Lung (tissue), 12 donors: ENCODE results near the gene FAM131A. TPM values are rescaled to one million over a fixed set of nuclear protein-coding genes. Genes with fewer than 3 reads are reported as not detected.
A peak's percentile ranks its signal among the peaks of the same experiment; 100 is the strongest.

ENCODE experiments used
- ATAC-seq: fragments of 200-7000 bp; cut with Tn5 transposase; one replicate; pipeline ENCODE4 v1.9.1; 2020; ENCODE audit warnings: moderate number of reproducible peaks; ENCODE audit not compliant: insufficient read depth, low FRiP score
- DNase-seq, 3 donors: peaks; one replicate each; pipeline ENCODE4 v3.0.0-alpha.2; 2013 to 2017
- H3K27ac ChIP-seq, 2 donors: one replicate each; pipeline ENCODE4 v1.5.1; 2013; ENCODE audit warnings: mild to moderate bottlenecking in 2 of 2, moderate library complexity in 2 of 2, control low read depth in 1 of 2, inconsistent platforms in 1 of 2, low read depth in 1 of 2, low read length in 1 of 2
- H3K27me3 ChIP-seq, 3 donors: one replicate each; pipeline ENCODE4 v1.5.1; 2013; ENCODE audit warnings: low read length in 2 of 3; ENCODE audit not compliant: control insufficient read depth in 3 of 3, insufficient read depth in 3 of 3
- H3K36me3 ChIP-seq, 4 donors: one replicate each; pipeline ENCODE4 v1.5.1; 2013; ENCODE audit warnings: low read length in 4 of 4, mild to moderate bottlenecking in 1 of 4, moderate library complexity in 1 of 4; ENCODE audit not compliant: control insufficient read depth in 4 of 4, insufficient read depth in 4 of 4
- H3K4me1 ChIP-seq, 5 donors: one replicate each; pipeline ENCODE4 v1.5.1; 2013; ENCODE audit warnings: low read length in 5 of 5, mild to moderate bottlenecking in 2 of 5, moderate library complexity in 1 of 5; ENCODE audit not compliant: control insufficient read depth in 5 of 5, insufficient read depth in 5 of 5
- H3K4me3 ChIP-seq: one replicate; pipeline ENCODE4 v1.5.1; 2013; ENCODE audit warnings: mild to moderate bottlenecking, control low read depth, moderate library complexity
- H3K9ac ChIP-seq, 2 donors: one replicate each; pipeline ENCODE4 v1.5.1; 2013; ENCODE audit warnings: low read length in 2 of 2, control low read depth in 1 of 2; ENCODE audit not compliant: insufficient read depth in 1 of 2
- H3K9me3 ChIP-seq, 4 donors: one replicate each; pipeline ENCODE4 v1.5.1; 2013; ENCODE audit warnings: low read length in 3 of 4, mild to moderate bottlenecking in 1 of 4, moderate library complexity in 1 of 4; ENCODE audit not compliant: control insufficient read depth in 4 of 4, insufficient read depth in 3 of 4
- CTCF ChIP-seq: IDR thresholded peaks from 2 replicates; pipeline ENCODE4 v1.5.1; 2012; ENCODE audit warnings: mild to moderate bottlenecking; ENCODE audit errors: control extremely low read depth, extremely low read depth
- WGBS, 2 donors: extraction: QIAGEN DNeasy Blood & Tissue Kit; methylation state at CpG; one replicate each; pipeline ENCODE4 v1.1.7; 2013; 5-methylcytosine and 5-hydroxymethylcytosine counted together
- polyA plus RNA-seq, 2 donors: library from polyadenylated mRNA; stranded (reverse); fragments of 200-250 nt; gene quantifications; one replicate each; pipeline ENCODE4 v1.2.1, GENCODE V29; 2013
- total RNA-seq, 2 donors: library from RNA; depleted of rRNA in 1 of 2; stranded (reverse); fragments of >200 nt in 1 of 2; gene quantifications; one replicate each; pipeline ENCODE4 v1.2.1, GENCODE V29; 2014 to 2021
- donor health status: control.
- donor health status: control.
- donor health status: Bipolar disorder and iron deficiency.
- donor health status: healthy.
- donor health status: DM: yes; HTN: yes; CAD: no.

FAM131A gene
- total and polyA plus RNA-seq, 4 donors, result 12.9 to 21.4 (median 15.7) TPM

- H3K27ac ChIP-seq, result peak overlapping the region in 1 of 2 donors; percentile 0
- no peak overlapping the region for H3K4me3 ChIP-seq
- no peak for TF ChIP-seq CTCF
- peaks cover 0 to 19% (median 5%) of the 10 kb centered on the region in 3 donors for H3K27me3 ChIP-seq
- H3K9ac ChIP-seq, result peak overlapping the region in 1 of 2 donors; percentile 55
- ATAC-seq, result no peak
- H3K9me3 ChIP-seq, result peaks cover 0 to 5% (median 0%) of the 10 kb centered on the region in 4 donors
- no peaks in the 10 kb centered on the region for H3K36me3 ChIP-seq
- peaks cover 0 to 37% (median 2%) of the 10 kb centered on the region in 5 donors for H3K4me1 ChIP-seq
- WGBS, 2 donors, result 84 to 88% methylated on average over 10 of the region's 10 CpGs
- peak in 1 of 3 donors; percentile 17 for DNase-seq
Measured at GRCh38 chr3:184378651-184379357, 41.4 kb downstream of the FAM131A start.

GRCh38 chr3:184379358-184380184, 42.2 kb downstream of the FAM131A start, which contains the start of gene CHRD:
Gene CHRD (plus strand): TSS chr3:184380054. CDS start chr3:184380319, 265 bp downstream.
- 14 to 44% methylated on average over 22 to 63 of the region's 71 CpGs for WGBS, 2 donors
- peaks cover 0 to 37% (median 2%) of the 10 kb centered on the region in 5 donors for H3K4me1 ChIP-seq
- no peak for TF ChIP-seq CTCF
- peak within 1 kb of the TSS in 1 of 2 donors; percentile 0 for H3K27ac ChIP-seq
- H3K9ac ChIP-seq, result peak within 1 kb of the TSS in 1 of 2 donors; percentile 55
- DNase-seq, result peak; percentile 48 to 67 (median 63)
- peaks cover 0 to 19% (median 5%) of the 10 kb centered on the region in 3 donors for H3K27me3 ChIP-seq
- H3K4me3 ChIP-seq, result peak within 1 kb of the TSS; percentile 25
- no peak for ATAC-seq
- H3K9me3 ChIP-seq, result peaks cover 0 to 5% (median 0%) of the 10 kb centered on the region in 4 donors
- no peaks in the 10 kb centered on the region for H3K36me3 ChIP-seq

GRCh38 chr3:184380185-184380626, 42.8 kb downstream of the FAM131A start:
- DNase-seq (peak; percentile 81 to 88 (median 86)), ATAC-seq (no peak)
- peaks cover 0 to 37% (median 2%) of the 10 kb centered on the region in 5 donors for H3K4me1 ChIP-seq
- H3K27ac ChIP-seq, result no peak overlapping the region
- H3K4me3 ChIP-seq, result peak overlapping the region; percentile 25
- H3K9ac ChIP-seq, result no peak overlapping the region
- 1% methylated on average over 38 to 60 of the region's 62 CpGs for WGBS, 2 donors
- TF ChIP-seq CTCF, result no peak
- H3K27me3 ChIP-seq, result peaks cover 0 to 19% (median 5%) of the 10 kb centered on the region in 3 donors
- H3K9me3 ChIP-seq, result peaks cover 0 to 5% (median 0%) of the 10 kb centered on the region in 4 donors
- H3K36me3 ChIP-seq, result no peaks in the 10 kb centered on the region
